Neural cell (in vitro differentiated cells): Measurements from ENCODE around the gene UBE2I.

Experiments
- EP300 ChIP-seq: fragments of 450-650 bp; conservative IDR thresholded peaks from 2 replicates; pipeline ENCODE4 v1.6.1; 2014; ENCODE audit warnings: antibody characterized with exemption, mild to moderate bottlenecking, moderate library complexity; ENCODE audit not compliant: poor library complexity, severe bottlenecking
- MXI1 ChIP-seq: fragments of 450-650 bp; conservative IDR thresholded peaks from 2 replicates; pipeline ENCODE4 v1.6.1; 2014; ENCODE audit warnings: antibody characterized with exemption, mild to moderate bottlenecking; ENCODE audit not compliant: poor library complexity, severe bottlenecking
- TF ChIP-seq, protein P1 (sequence below): fragments of 450-650 bp; IDR thresholded peaks from 2 replicates; pipeline ENCODE4 v1.5.1; 2014; ENCODE audit warnings: antibody characterized with exemption, mild to moderate bottlenecking, moderate library complexity; ENCODE audit not compliant: poor library complexity, severe bottlenecking

DNA sequence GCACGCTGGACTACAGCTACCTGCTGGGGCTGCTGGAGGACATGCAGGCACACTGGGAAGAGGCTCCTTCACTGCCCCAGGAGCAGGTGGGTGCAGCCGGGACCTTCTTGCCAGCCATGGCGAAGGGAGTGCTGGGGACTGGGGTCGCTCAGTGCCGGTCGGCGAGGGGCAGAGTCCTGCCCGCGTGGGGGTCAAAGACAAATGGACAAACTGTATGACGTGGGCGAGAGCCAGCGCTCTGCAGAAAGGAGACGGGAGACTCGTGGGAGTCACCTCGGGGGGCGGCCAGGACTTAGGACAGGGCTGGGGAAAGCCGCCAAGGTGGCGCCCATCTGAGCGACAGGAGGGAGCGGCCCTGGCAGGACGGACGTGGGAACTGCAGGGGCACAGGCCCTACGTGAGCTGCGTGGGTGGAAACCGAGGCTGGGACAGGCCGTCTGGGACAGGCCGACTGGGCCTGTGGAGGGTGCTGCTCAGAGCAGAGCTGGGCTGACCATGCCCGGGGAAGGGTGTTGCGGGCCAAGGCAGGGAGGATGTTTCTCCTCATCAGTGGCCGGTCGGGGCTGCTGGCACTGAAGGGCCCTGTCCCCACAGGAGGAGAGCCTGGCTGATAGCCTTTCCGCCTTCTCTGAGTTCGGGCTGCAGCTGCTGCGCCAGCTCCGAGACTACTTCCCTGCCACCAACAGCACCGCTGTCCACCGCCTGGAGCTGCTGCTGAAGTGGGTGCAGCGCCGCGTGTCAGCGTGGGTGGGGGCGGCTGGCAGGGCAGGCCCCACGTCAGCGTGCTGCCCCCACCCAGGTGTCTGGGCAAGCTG lies 34.2 kb downstream of the UBE2I start:
- no peak for TF ChIP-seq EP300
- no peak for TF ChIP-seq MXI1
- TF ChIP-seq, protein P1, sequence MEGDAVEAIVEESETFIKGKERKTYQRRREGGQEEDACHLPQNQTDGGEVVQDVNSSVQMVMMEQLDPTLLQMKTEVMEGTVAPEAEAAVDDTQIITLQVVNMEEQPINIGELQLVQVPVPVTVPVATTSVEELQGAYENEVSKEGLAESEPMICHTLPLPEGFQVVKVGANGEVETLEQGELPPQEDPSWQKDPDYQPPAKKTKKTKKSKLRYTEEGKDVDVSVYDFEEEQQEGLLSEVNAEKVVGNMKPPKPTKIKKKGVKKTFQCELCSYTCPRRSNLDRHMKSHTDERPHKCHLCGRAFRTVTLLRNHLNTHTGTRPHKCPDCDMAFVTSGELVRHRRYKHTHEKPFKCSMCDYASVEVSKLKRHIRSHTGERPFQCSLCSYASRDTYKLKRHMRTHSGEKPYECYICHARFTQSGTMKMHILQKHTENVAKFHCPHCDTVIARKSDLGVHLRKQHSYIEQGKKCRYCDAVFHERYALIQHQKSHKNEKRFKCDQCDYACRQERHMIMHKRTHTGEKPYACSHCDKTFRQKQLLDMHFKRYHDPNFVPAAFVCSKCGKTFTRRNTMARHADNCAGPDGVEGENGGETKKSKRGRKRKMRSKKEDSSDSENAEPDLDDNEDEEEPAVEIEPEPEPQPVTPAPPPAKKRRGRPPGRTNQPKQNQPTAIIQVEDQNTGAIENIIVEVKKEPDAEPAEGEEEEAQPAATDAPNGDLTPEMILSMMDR, result no peak
